Activated T-helper 9 cell treated with anti-CD3 and anti-CD28 coated beads, Interleukin-2, amount 50 U/mL, for 16 hours (primary cell): ENCODE measurements around the gene CFAP77.

Source experiments
- DNase-seq: peaks from one replicate; pipeline ENCODE4 v3.0.0-alpha.2; 2020; ENCODE audit warnings: low read depth

Gene CFAP77

GRCh38 chr9:132408521-132408920 is 1.5 kb upstream of the CFAP77 start:
- DNase-seq = no peak

DNA sequence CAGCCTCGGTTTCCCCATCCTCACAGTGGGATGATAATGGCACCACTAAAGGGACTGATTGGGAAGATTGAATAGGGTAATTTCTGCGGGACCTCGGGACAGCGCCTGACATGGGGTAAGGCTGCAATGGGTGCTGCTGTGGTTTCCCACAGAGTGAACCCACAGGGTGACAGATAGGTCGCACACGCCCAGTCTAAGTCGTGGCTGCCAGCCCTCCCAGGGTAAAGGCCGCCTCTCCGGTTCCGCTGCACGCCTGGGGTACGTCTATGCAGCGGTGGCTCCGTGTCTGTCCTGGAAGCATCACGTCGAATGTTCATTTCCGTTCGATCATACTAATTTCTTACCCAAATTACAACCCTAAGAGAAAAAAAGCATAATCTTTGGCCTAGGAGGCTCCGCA is 631 bp downstream of the CFAP77 start:
- no peak for DNase-seq

GRCh38 chr9:132411091-132411508 is 1.1 kb downstream of the CFAP77 start:
- DNase-seq = peak; percentile 54

DNA sequence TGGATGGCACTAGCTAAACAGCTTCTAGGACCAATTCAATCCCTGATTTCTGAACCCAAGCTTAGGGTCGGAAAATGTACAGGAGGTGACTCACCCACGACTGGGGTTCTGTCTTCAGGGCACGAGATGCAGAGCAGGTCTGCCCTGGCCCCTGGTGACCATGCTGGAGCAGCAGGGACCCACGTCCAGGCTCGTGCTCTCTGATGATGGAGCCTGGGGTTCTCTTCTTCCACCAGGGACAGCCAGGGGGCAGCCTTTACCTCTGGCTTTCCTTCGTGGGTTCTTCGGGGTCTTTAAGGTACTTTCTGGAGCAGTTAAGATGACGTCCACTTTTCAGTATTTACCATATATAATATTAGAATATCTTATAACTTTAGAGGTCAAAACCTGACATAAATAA is 2.1 kb downstream of the CFAP77 start:
- DNase-seq = no peak

- no peak for DNase-seq
Measured at GRCh38 chr9:132413926-132414325, 3.9 kb downstream of the CFAP77 start.

- no peak for DNase-seq
Measured at GRCh38 chr9:132414731-132415130, 4.7 kb downstream of the CFAP77 start.

DNA sequence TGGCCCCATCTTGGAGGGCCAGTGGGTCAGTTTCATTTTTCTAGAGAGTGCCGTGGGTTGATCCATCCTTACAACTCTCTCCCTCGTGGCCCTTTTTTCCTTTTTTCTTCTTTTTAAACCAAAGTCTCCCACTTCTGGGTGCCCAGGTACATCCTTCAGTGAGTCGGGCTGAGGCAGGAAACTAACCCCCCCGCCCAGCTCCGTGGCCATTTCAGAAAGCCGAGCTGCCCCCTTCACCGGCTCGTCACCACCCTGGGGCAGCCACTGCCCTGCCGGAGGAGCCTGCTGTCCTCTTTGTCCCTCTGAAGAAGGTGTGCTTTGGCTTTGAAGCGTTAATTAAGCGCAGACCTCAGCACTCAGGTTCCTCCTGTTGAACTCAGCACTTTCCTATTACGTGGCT is 5.2 kb downstream of the CFAP77 start:
- no peak for DNase-seq

DNA sequence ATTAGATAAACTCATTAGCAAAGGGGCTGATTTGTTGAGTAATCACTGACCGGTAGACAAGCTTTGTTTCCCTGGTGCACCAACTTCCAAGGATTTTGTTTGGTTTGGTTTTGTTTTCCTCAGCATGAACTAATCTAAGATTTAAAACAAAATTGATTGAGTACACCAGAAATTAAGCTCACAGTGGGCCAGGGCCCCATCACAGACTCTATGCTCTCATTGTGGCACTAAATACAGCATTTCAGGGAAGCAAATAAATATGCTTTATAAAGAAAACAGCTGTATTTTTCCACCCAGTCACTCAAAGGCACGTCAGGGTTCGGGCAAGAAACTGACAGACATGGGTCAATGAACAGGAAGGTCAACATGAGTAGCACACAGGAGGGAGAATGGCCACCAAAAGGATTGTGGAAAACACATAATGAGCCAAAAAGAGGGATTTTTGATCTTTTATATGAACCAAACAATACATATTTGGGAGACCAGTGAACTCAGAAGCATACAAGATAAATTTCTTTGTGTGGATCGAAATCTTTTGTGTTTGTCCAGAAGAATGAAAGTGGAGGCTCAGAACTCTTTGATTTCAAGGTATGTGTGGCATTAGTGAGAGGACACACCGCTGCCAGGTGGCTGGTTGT is 8.8 kb downstream of the CFAP77 start:
- no peak for DNase-seq

DNA sequence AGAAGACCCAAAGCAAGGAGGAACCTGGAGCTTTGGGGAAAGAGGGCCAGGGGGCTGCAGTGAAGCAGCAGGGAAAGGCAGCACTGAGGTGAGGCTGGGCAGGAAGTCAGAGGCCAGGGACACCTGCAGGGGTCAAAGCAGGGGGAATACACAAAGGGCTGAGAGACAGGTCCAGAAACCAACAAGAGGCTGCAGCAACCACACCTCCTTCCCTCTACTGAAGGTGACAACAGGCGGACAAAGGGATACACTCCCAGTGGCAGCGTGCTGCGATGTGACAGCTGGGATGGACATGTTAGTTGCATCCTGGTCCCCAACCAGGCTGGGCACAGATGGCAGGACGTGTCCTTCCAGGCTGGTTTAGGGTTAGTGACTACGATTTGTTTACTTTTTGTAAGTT is 12.6 kb downstream of the CFAP77 start:
- no peak for DNase-seq

DNA sequence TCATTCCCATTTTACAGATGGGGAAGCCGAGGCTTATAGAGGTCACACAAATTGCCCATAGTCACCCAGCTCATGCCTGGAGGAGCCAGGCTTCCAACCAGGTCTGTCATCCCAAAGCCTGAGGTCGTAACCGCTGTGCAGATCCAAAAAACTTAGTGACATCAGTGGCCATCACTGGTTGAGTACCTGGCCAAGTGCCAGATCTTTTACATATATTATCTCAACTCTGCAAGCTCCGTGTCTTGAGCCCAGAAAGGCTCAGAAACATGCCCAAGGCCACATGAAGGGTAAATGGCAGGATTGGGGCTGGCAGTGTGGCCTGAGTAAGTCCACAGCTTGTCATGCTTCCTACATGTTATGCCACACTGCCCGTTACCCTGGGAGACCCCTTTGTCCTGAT is 13.5 kb downstream of the CFAP77 start:
- DNase-seq = no peak

GRCh38 chr9:132424857-132425674 is 15.1 kb downstream of the CFAP77 start:
- DNase-seq = no peak

GRCh38 chr9:132425675-132426062 is 15.7 kb downstream of the CFAP77 start:
- DNase-seq = no peak

- no peak for DNase-seq
Measured at GRCh38 chr9:132426639-132427414, 16.8 kb downstream of the CFAP77 start.

DNA sequence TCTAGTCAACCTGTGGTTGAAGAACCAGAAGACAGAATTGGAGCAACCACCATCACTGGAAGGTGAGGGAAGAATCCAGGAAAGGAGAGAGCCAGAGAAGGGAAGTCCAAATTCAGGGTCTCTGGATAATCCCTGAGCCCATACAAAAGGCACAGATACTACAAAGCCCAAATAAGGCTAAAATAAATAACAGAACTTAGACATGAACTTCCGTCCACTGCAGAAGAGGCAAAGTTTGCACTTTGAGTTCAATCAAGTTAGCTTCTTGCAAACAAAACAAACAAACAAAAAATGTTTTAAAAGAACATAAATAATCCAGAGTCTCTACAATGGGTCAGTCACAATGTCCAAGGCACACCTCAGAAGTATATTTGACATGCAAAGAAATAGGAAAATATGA is 21.0 kb downstream of the CFAP77 start:
- DNase-seq = no peak

DNA sequence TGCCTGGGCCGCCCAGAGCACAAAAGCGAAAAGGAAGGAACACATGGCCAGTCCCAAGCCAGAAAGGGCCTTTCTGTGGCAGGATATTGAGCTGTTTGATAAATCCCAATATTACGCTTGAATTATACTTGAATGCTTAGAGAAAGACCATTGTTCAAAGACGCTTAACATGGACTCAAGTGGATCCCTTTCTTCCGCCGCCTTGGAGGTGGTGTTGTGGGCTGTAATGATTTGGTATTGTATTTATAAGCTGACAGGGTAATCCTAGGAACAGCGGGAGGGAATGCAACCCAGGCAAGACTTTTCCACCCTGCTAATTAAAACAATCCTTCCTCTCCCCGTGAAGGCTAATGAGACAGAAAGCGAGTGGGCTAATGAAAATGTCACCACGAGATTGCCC is 24.9 kb downstream of the CFAP77 start:
- no peak for DNase-seq

GRCh38 chr9:132439153-132439552 is 29.1 kb downstream of the CFAP77 start:
- no peak for DNase-seq

GRCh38 chr9:132440735-132441134 is 30.7 kb downstream of the CFAP77 start:
- no peak for DNase-seq

DNA sequence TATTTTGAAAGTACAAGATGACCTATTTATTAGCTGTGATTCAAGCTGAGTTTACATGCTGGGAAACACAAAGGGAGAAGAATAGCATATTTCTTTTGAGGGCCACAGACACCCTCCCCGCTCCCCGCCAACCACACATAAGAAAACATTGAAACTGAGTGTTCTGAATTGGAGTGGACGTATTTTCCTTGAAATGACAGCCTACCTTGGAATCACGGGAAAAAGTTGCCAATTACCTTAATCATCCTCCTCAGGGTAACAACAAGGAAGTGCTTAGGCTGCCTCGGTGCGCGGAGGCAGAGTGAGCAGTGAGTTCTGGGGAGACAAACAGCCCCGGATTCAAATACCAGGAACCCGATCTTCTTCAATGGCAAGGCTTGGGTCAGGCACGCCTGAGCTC is 31.4 kb downstream of the CFAP77 start:
- DNase-seq = no peak

- DNase-seq = no peak
Measured at GRCh38 chr9:132443951-132444607, 34.1 kb downstream of the CFAP77 start.

DNA sequence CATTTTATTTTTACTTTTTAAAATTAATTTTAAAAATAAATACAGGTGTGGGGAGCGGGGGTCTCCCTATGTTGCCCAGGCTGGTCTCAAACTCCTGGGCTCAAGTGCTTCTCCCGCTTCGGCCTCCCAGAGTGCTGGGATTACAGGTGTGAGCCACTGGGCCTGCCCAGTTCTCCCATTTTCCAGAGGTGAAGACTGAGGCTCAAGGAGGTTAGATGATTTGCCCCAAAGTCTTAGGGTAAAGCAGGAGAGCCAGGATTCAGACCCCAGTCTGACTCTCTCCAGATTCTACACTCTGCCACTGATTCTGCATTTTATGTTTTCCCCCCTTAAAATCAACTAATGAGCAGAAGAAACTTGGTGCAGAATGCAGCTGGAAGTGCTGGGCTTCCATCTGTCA is 36.9 kb downstream of the CFAP77 start:
- no peak for DNase-seq

GRCh38 chr9:132447346-132447745 is 37.3 kb downstream of the CFAP77 start:
- no peak for DNase-seq

DNA sequence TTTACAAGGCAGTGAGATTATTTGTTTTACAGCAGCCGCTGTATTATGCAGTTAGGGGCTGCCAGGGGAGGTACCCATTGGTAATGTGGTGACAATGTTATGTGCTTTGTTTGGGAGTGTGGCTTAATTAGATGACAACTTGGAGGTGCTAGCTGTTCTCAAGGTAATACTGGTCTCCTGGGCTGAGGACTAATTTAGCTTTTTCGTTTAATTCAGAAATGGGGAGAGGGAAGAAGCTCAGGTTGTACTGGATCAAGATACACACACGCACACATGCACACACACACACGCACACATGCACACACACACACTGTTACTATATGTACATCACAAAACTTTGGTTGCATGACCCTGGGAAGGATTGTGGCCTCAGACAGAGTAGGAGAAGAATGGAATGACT is 37.9 kb downstream of the CFAP77 start:
- DNase-seq = no peak

- DNase-seq = no peak
Measured at GRCh38 chr9:132451276-132451675, 41.3 kb downstream of the CFAP77 start.
